Mucosa of descending colon (tissue), 3 donors: ENCODE measurements around the gene ZNF77. TPM values are rescaled to one million over a fixed set of nuclear protein-coding genes. Genes with fewer than 3 reads are reported as not detected.

Experiments
- ATAC-seq: fragments of 200-7000 bp; cut with Tn5 transposase; one replicate; pipeline ENCODE4 v1.9.1; 2020; ENCODE audit warnings: mild to moderate bottlenecking, moderate library complexity
- DNase-seq, 3 donors: peaks; one replicate each; pipeline ENCODE4 v3.0.0-alpha.2; 2020
- H3K36me3 ChIP-seq: fragments of 200-600 bp; one replicate; pipeline ENCODE4 v1.8.0; 2021; ENCODE audit warnings: low read depth, mild to moderate bottlenecking
- H3K4me1 ChIP-seq: fragments of 200-600 bp; one replicate; pipeline ENCODE4 v1.8.0; 2021; ENCODE audit warnings: low read depth, mild to moderate bottlenecking
- H3K4me3 ChIP-seq: fragments of 200-600 bp; one replicate; pipeline ENCODE4 v1.8.0; 2021; ENCODE audit warnings: mild to moderate bottlenecking
- H3K9me3 ChIP-seq: fragments of 200-600 bp; one replicate; pipeline ENCODE4 v1.8.0; 2021; ENCODE audit warnings: mild to moderate bottlenecking
- intact Hi-C, 2 donors: fragments of 100-400 bp; cut with DNase I in 1 of 2; cut with micrococcal nuclease in 1 of 2; formaldehyde crosslinking; loops; one replicate each; pipeline versions ENCODE4 v1.11.0 to v1.11.1; 2022; cut with DNase I, micrococcal nuclease
- total RNA-seq, 3 donors: library from RNA; stranded (reverse); fragmentation: NEBNext Ultra II Directional in 2 of 3; extraction: Animal tissue kit (Norgen Biotek cat#: 25700) in 2 of 3; gene quantifications; one replicate each; pipeline versions ENCODE4 v1.2.1 to v1.2.4, GENCODE V29; 2021 to 2023
- TF ChIP-seq, protein P1 (sequence below): fragments of 200-600 bp; IDR thresholded peaks from one replicate; pipeline ENCODE4 v1.8.0; 2022; ENCODE audit warnings: antibody characterized with exemption, mild to moderate bottlenecking
- donor health status: DM: no; HTN: no; CAD: no; lungs with moderate emphysema.
- donor health status: DM: no; HTN: no; CAD: no.
- donor health status: DM: no; HTN: yes; CAD: no.

ZNF77 gene
- total RNA-seq, 3 donors from 2014 or later = 4.1 to 4.5 (median 4.1) TPM

DNA sequence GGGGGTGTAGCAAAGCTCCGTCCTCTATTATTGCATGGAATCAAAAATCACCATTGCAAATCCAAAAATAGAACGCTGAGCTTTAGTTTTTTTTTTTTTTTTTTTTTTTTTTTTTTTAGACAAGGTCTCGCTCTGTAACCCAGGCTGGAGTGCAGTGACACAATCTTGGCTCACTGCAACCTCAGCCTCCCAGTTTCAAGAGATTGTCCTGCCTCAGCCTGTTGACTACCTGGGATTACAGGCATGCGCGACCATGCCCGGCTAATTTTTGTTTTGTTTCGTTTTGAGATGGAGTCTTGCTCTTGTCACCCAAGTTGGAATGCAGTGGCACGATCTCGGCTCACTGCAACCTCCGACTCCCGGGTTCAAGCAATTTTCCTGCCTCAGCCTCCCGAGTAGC, 15.3 kb upstream of the ZNF77 start:
- H3K4me1 ChIP-seq = no peaks in the 10 kb centered on the region
- H3K4me3 ChIP-seq = no peak overlapping the region
- ATAC-seq (no peak), DNase-seq (no peak)
- H3K9me3 ChIP-seq = no peaks in the 10 kb centered on the region
- TF ChIP-seq, protein P1, sequence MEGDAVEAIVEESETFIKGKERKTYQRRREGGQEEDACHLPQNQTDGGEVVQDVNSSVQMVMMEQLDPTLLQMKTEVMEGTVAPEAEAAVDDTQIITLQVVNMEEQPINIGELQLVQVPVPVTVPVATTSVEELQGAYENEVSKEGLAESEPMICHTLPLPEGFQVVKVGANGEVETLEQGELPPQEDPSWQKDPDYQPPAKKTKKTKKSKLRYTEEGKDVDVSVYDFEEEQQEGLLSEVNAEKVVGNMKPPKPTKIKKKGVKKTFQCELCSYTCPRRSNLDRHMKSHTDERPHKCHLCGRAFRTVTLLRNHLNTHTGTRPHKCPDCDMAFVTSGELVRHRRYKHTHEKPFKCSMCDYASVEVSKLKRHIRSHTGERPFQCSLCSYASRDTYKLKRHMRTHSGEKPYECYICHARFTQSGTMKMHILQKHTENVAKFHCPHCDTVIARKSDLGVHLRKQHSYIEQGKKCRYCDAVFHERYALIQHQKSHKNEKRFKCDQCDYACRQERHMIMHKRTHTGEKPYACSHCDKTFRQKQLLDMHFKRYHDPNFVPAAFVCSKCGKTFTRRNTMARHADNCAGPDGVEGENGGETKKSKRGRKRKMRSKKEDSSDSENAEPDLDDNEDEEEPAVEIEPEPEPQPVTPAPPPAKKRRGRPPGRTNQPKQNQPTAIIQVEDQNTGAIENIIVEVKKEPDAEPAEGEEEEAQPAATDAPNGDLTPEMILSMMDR = no peak
- no peaks in the 10 kb centered on the region for H3K36me3 ChIP-seq
- intact Hi-C loops = loop anchor here (10.0 kb wide), 2 partner anchors 145 to 205 kb away; no protein-coding TSS in a partner anchor

DNA sequence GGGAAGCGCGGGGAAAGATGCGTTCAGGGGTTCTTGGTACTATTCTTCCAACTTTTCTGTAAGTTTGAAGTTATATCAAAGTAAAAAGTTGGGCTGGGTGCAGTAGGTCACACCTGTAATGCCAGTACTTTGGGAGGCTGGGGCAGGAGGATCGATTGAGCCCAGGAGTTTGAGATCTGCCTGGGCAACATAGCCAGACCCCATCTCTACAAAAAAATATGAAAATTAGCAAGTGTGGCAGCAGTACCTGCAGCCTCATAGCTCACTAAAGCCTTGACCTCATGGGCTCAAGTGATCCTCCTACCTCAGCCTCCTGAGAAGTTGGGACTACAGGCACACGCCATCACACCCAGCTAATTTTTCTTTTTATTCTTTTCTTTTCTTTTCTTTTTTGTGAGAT, 12.4 kb upstream of the ZNF77 start:
- TF ChIP-seq, protein P1 = no peak
- Histone ChIP-seq H3K4me3 (no peak overlapping the region), H3K9me3 (no peaks in the 10 kb centered on the region), H3K36me3 (no peaks in the 10 kb centered on the region), H3K4me1 (peaks cover 5% of the 10 kb centered on the region)
- no peak for DNase-seq
- ATAC-seq = no peak
- intact Hi-C loops = no loop called here

DNA sequence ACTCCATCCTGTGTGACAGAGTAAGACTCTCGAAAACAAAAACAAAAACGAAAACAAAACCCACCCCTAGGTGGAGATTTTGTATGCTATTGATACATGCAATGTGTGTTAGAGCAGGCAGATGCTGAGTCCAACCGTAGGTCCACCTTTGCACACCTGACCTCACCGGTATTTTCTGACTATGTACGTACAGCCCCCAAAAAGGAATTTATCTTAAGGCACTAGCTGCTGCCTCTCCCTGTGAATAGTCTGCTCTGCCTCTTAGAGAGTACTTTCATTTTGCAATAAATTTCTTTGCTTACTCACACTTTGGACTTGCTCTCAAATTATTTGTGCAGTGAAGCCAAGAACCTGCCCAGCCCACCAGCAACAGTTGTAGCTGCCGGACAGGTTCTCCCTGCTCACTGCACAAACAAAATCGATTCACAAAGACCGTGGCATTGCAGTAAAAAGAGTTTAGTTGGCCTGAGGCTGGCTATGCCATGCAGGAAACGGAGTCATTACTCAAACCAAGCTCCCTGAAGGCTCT, 8.2 kb upstream of the ZNF77 start:
- intact Hi-C loops = no loop called here
- DNase-seq = peak; percentile 68 to 85 (median 73)
- H3K9me3 ChIP-seq = no peaks in the 10 kb centered on the region
- H3K4me1 ChIP-seq = peaks cover 13% of the 10 kb centered on the region
- H3K36me3 ChIP-seq = peaks cover 4% of the 10 kb centered on the region
- TF ChIP-seq, protein P1 = no peak
- ATAC-seq = peak; percentile 53
- no peak overlapping the region for H3K4me3 ChIP-seq

DNA sequence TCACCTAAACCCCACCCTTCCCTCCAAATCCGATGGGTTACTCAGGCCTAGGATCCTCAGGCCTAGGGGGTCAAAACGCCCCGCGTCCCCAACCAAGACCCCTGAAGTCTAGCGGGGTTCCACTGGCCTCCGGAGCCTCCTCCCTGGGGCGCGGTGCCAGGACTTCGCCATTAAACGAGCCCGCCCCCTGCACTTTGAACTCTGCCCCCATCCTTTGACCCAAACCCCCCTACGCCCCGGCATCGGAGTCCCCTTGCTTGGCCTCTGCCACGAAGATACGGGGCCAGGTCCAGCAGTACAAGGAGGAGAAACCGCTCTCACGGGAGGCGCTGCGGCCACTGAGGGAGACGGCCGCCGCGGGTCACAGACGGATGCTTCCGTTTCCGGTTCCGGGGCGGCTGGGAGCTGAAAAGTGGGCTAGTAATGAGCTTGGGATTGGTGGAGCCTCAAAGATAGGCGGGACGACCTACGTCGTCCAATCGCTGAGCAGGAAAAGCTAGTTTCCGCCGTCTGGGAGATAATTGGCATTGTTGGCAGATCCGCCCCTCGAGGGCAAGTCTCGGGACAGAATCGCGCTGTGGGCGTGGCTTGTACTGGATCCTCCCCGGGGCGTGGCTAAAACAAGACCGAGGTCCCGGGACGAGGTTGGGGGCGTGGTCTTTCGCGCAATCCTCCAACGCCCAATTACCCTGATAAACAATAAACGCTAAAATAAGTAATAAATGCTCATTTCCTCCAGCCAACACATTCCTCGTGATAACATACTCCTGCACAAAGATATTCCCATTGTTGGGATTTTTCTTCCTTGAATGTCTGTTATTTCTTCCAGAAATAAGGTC, 5.7 kb upstream of the ZNF77 start:
- no peaks in the 10 kb centered on the region for H3K9me3 ChIP-seq
- ATAC-seq (peak; percentile 94), DNase-seq (peak; percentile 100)
- TF ChIP-seq, protein P1 = no peak
- peak overlapping the region; percentile 56 for H3K4me3 ChIP-seq
- peaks cover 13% of the 10 kb centered on the region for H3K4me1 ChIP-seq
- peaks cover 4% of the 10 kb centered on the region for H3K36me3 ChIP-seq
- intact Hi-C loops = no loop called here

DNA sequence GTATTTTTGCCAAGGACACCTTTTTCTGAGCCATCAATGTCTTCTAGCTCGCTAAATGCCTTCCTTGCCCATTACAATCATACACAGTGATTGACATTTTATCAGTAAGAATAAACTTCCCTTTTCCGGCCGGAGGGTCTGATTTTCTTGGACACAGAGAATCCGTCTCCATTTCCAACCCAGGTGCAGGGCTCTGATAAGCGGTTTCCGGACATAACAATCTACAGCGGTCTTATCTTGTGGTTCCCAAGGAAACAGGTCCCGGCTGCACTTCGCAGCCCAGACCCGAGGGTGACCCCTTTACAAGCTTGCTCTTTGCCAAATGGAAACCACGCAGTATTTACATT, 5.1 kb upstream of the ZNF77 start:
- ATAC-seq = peak; percentile 5
- no peak for DNase-seq
- peaks cover 6% of the 10 kb centered on the region for H3K36me3 ChIP-seq
- peaks cover 13% of the 10 kb centered on the region for H3K4me1 ChIP-seq
- H3K4me3 ChIP-seq = peak overlapping the region; percentile 56
- no peaks in the 10 kb centered on the region for H3K9me3 ChIP-seq
- TF ChIP-seq, protein P1 = no peak
- intact Hi-C loops = no loop called here
